Measurements from ENCODE around the gene CASP2.

- TF ChIP-seq TAF1 (conservative IDR thresholded peaks at IDR 0.05) (no peak), CTCF (IDR thresholded peaks at IDR 0.05; ENCODE audit: low read depth, low read length, missing input control) (no peak), MAX (IDR thresholded peaks at IDR 0.05) (no peak), REST (IDR thresholded peaks at IDR 0.05) (no peak), NR2F2 (IDR thresholded peaks at IDR 0.05) (no peak), GABPA (IDR thresholded peaks at IDR 0.05 in 1 of 2, conservative IDR thresholded peaks at IDR 0.05 in 1 of 2) (no peak)
Measured at GRCh38 chr7:143351060-143351459, 62.9 kb downstream of the CASP2 start.

Data from liver (tissue), 3 donors.